Activated T-cell treated with anti-CD3 and anti-CD28 coated beads for 48 hours (primary cell): Measurements from ENCODE around the gene ZFP62.
A peak's percentile ranks its signal among the peaks of the same experiment; 100 is the strongest.
"Not testable (repeated sequence)": the region's sequence is repeated elsewhere in the genome, so short reads cannot be mapped to it uniquely, and the experiment has no call there.

Experiments used
- DNase-seq: peaks from one replicate; pipeline ENCODE4 v3.0.0-alpha.2; 2020; ENCODE audit warnings: low read depth

ZFP62 gene

GRCh38 chr5:180830253-180831138 is 30.6 kb downstream of the ZFP62 start:
- no peak for DNase-seq

GRCh38 chr5:180829726-180830125 is 31.4 kb downstream of the ZFP62 start:
- no peak for DNase-seq

GRCh38 chr5:180828756-180829531 is 32.1 kb downstream of the ZFP62 start:
- not testable (repeated sequence) for DNase-seq

- DNase-seq = not testable (repeated sequence)
These were observed 33.7 kb downstream of the ZFP62 start for GRCh38 chr5:180827374-180827773.

- peak; percentile 46 for DNase-seq
These were observed 35.1 kb downstream of the ZFP62 start for GRCh38 chr5:180825768-180826525.

- DNase-seq = no peak
These were observed 36.2 kb downstream of the ZFP62 start for GRCh38 chr5:180824630-180825476.

GRCh38 chr5:180823940-180824629 is 37.0 kb downstream of the ZFP62 start:
- DNase-seq = no peak

GRCh38 chr5:180823346-180823745 is 37.7 kb downstream of the ZFP62 start:
- DNase-seq = no peak

GRCh38 chr5:180821538-180821937 is 39.5 kb downstream of the ZFP62 start:
- DNase-seq = no peak

- DNase-seq = no peak
These were observed 40.2 kb downstream of the ZFP62 start for GRCh38 chr5:180820788-180821321.

- DNase-seq = no peak
These were observed 42.3 kb downstream of the ZFP62 start for GRCh38 chr5:180818677-180819341.

GRCh38 chr5:180817893-180818674 is 43.0 kb downstream of the ZFP62 start:
- no peak for DNase-seq

- no peak for DNase-seq
These were observed 44.2 kb downstream of the ZFP62 start for GRCh38 chr5:180816608-180817534.

GRCh38 chr5:180815293-180815917 is 45.7 kb downstream of the ZFP62 start:
- DNase-seq = no peak

- DNase-seq = no peak
These were observed 47.7 kb downstream of the ZFP62 start for GRCh38 chr5:180813420-180813819.

GRCh38 chr5:180811623-180812124 is 49.4 kb downstream of the ZFP62 start:
- DNase-seq = no peak

GRCh38 chr5:180810959-180811622 is 50.0 kb downstream of the ZFP62 start:
- DNase-seq = peak; percentile 59
